Measurements from ENCODE around the gene ATG7. TPM values are rescaled to one million over a fixed set of nuclear protein-coding genes. Genes with fewer than 3 reads are reported as not detected.

ATG7 gene
- total RNA-seq, 1 experiment from 2014 or later = 50.9 TPM

GRCh38 chr3:11260460-11260859 lies 11.7 kb upstream of the ATG7 start:
- DNase-seq = no peak

GRCh38 chr3:11269007-11269406 lies 3.2 kb upstream of the ATG7 start:
- Histone ChIP-seq H3K9me2 (replicated peaks; ENCODE audit: insufficient read depth, low read length) (no peaks in the 10 kb centered on the region), H4K20me1 (ENCODE audit: insufficient read depth, low read depth, low read length) (no peaks in the 10 kb centered on the region), H3K27me3 (ENCODE audit: low read length) (no peaks in the 10 kb centered on the region), H3K79me2 (ENCODE audit: low read length) (peaks cover 18% of the 10 kb centered on the region), H3K4me1 (ENCODE audit: low read length) (peaks cover 16% of the 10 kb centered on the region), H3K27ac (ENCODE audit: low read length) (no peak overlapping the region), H2AFZ (ENCODE audit: low read length) (no peak overlapping the region), H3K9me3 (ENCODE audit: low read length) (no peaks in the 10 kb centered on the region), H3K4me2 (ENCODE audit: low read depth, low read length, poor library complexity, severe bottlenecking) (no peak overlapping the region), H3K9ac (ENCODE audit: low read length) (no peak overlapping the region), H3K36me3 (ENCODE audit: insufficient read depth, low read length) (no peaks in the 10 kb centered on the region), H3K4me3 (ENCODE audit: low read length) (no peak overlapping the region)
- DNase-seq = no peak

More at GRCh38 chr3:11260460-11260859, 11.7 kb upstream of the ATG7 start:
- Histone ChIP-seq H3K36me3 (ENCODE audit: insufficient read depth, low read length) (no peaks in the 10 kb centered on the region; the same call in 1 of the 2 replicates), H4K20me1 (ENCODE audit: insufficient read depth, low read depth, low read length) (no peaks in the 10 kb centered on the region), H3K4me3 (ENCODE audit: low read length) (no peak overlapping the region), H3K27me3 (ENCODE audit: low read length) (no peaks in the 10 kb centered on the region), H3K4me1 (ENCODE audit: low read length) (no peaks in the 10 kb centered on the region), H3K9me3 (ENCODE audit: low read length) (no peaks in the 10 kb centered on the region), H3K4me2 (ENCODE audit: low read depth, low read length, poor library complexity, severe bottlenecking) (no peak overlapping the region), H2AFZ (ENCODE audit: low read length) (no peak overlapping the region), H3K9ac (ENCODE audit: low read length) (no peak overlapping the region), H3K79me2 (ENCODE audit: low read length) (no peaks in the 10 kb centered on the region), H3K27ac (ENCODE audit: low read length) (no peak overlapping the region), H3K9me2 (replicated peaks; ENCODE audit: insufficient read depth, low read length) (no peaks in the 10 kb centered on the region)

- no peaks in the 10 kb centered on the region for H4K20me1 ChIP-seq (ENCODE audit: insufficient read depth, low read depth, low read length)
Measured at GRCh38 chr3:11272906-11273574, 843 bp downstream of the ATG7 start.

GRCh38 chr3:11273891-11274291 lies 1.7 kb downstream of the ATG7 start:
- no peak overlapping the region for H3K27ac ChIP-seq (ENCODE audit: low read length)

More at GRCh38 chr3:11272906-11273574, 843 bp downstream of the ATG7 start:
- Histone ChIP-seq H3K4me1 (ENCODE audit: low read length) (peaks cover 19% of the 10 kb centered on the region), H3K9me2 (replicated peaks; ENCODE audit: insufficient read depth, low read length) (no peaks in the 10 kb centered on the region), H3K27me3 (ENCODE audit: low read length) (no peaks in the 10 kb centered on the region), H2AFZ (ENCODE audit: low read length) (no peak overlapping the region), H3K9ac (ENCODE audit: low read length) (peak overlapping the region; percentile 95), H3K4me2 (ENCODE audit: low read depth, low read length, poor library complexity, severe bottlenecking) (peak overlapping the region; percentile 94), H3K4me3 (ENCODE audit: low read length) (peak overlapping the region; percentile 95), H3K27ac (ENCODE audit: low read length) (peak overlapping the region; percentile 50), H3K9me3 (ENCODE audit: low read length) (no peaks in the 10 kb centered on the region), H3K36me3 (ENCODE audit: insufficient read depth, low read length) (peaks cover 3% of the 10 kb centered on the region; the same call in 1 of the 2 replicates), H3K79me2 (ENCODE audit: low read length) (peaks cover 49% of the 10 kb centered on the region)
- peak; percentile 57 for DNase-seq

GRCh38 chr3:11274566-11275142 lies 2.5 kb downstream of the ATG7 start:
- Histone ChIP-seq H3K27me3 (ENCODE audit: low read length) (no peaks in the 10 kb centered on the region), H3K36me3 (ENCODE audit: insufficient read depth, low read length) (peaks cover 3% of the 10 kb centered on the region; the same call in 1 of the 2 replicates), H3K4me2 (ENCODE audit: low read depth, low read length, poor library complexity, severe bottlenecking) (no peak overlapping the region), H3K27ac (ENCODE audit: low read length) (no peak overlapping the region), H3K4me1 (ENCODE audit: low read length) (peaks cover 19% of the 10 kb centered on the region), H3K9ac (ENCODE audit: low read length) (no peak overlapping the region), H3K79me2 (ENCODE audit: low read length) (peaks cover 62% of the 10 kb centered on the region), H3K9me2 (replicated peaks; ENCODE audit: insufficient read depth, low read length) (no peaks in the 10 kb centered on the region), H4K20me1 (ENCODE audit: insufficient read depth, low read depth, low read length) (no peaks in the 10 kb centered on the region), H3K9me3 (ENCODE audit: low read length) (no peaks in the 10 kb centered on the region), H3K4me3 (ENCODE audit: low read length) (no peak overlapping the region), H2AFZ (ENCODE audit: low read length) (no peak overlapping the region)
- no peak for DNase-seq

More at GRCh38 chr3:11273891-11274291, 1.7 kb downstream of the ATG7 start:
- no peak for DNase-seq
- Histone ChIP-seq H3K36me3 (ENCODE audit: insufficient read depth, low read length) (peaks cover 3% of the 10 kb centered on the region; the same call in 1 of the 2 replicates), H4K20me1 (ENCODE audit: insufficient read depth, low read depth, low read length) (no peaks in the 10 kb centered on the region), H3K9me3 (ENCODE audit: low read length) (no peaks in the 10 kb centered on the region), H3K4me1 (ENCODE audit: low read length) (peaks cover 19% of the 10 kb centered on the region), H3K79me2 (ENCODE audit: low read length) (peaks cover 56% of the 10 kb centered on the region), H3K4me3 (ENCODE audit: low read length) (peak overlapping the region; percentile 95), H3K27me3 (ENCODE audit: low read length) (no peaks in the 10 kb centered on the region), H2AFZ (ENCODE audit: low read length) (no peak overlapping the region), H3K9me2 (replicated peaks; ENCODE audit: insufficient read depth, low read length) (no peaks in the 10 kb centered on the region), H3K4me2 (ENCODE audit: low read depth, low read length, poor library complexity, severe bottlenecking) (peak overlapping the region; percentile 94), H3K9ac (ENCODE audit: low read length) (peak overlapping the region; percentile 95; the same call in 1 of the 2 replicates)

GRCh38 chr3:11275926-11276325 lies 3.7 kb downstream of the ATG7 start:
- no peaks in the 10 kb centered on the region for H3K9me2 ChIP-seq (replicated peaks; ENCODE audit: insufficient read depth, low read length)
- peaks cover 9% of the 10 kb centered on the region; the same call in 1 of the 2 replicates for H3K36me3 ChIP-seq (ENCODE audit: insufficient read depth, low read length)
- no peak overlapping the region for H3K4me2 ChIP-seq (ENCODE audit: low read depth, low read length, poor library complexity, severe bottlenecking)
- no peak for DNase-seq
- peaks cover 75% of the 10 kb centered on the region for H3K79me2 ChIP-seq (ENCODE audit: low read length)
- H3K9ac ChIP-seq (ENCODE audit: low read length) = no peak overlapping the region
- H3K27me3 ChIP-seq (ENCODE audit: low read length) = no peaks in the 10 kb centered on the region
- H3K27ac ChIP-seq (ENCODE audit: low read length) = no peak overlapping the region
- H3K9me3 ChIP-seq (ENCODE audit: low read length) = no peaks in the 10 kb centered on the region
- H2AFZ ChIP-seq (ENCODE audit: low read length) = no peak overlapping the region
- H3K4me3 ChIP-seq (ENCODE audit: low read length) = no peak overlapping the region
- no peaks in the 10 kb centered on the region for H4K20me1 ChIP-seq (ENCODE audit: insufficient read depth, low read depth, low read length)
- H3K4me1 ChIP-seq (ENCODE audit: low read length) = peaks cover 19% of the 10 kb centered on the region

- no peaks in the 10 kb centered on the region for H3K27me3 ChIP-seq (ENCODE audit: low read length)
- no peak overlapping the region for H3K27ac ChIP-seq (ENCODE audit: low read length)
- H3K9ac ChIP-seq (ENCODE audit: low read length) = no peak overlapping the region
- H3K4me2 ChIP-seq (ENCODE audit: low read depth, low read length, poor library complexity, severe bottlenecking) = no peak overlapping the region
- H2AFZ ChIP-seq (ENCODE audit: low read length) = no peak overlapping the region
- H3K9me3 ChIP-seq (ENCODE audit: low read length) = no peaks in the 10 kb centered on the region
- no peaks in the 10 kb centered on the region for H4K20me1 ChIP-seq (ENCODE audit: insufficient read depth, low read depth, low read length)
- H3K36me3 ChIP-seq (ENCODE audit: insufficient read depth, low read length) = peaks cover 9% of the 10 kb centered on the region; the same call in 1 of the 2 replicates
- no peaks in the 10 kb centered on the region for H3K9me2 ChIP-seq (replicated peaks; ENCODE audit: insufficient read depth, low read length)
- no peak for DNase-seq
- H3K4me3 ChIP-seq (ENCODE audit: low read length) = no peak overlapping the region
- H3K4me1 ChIP-seq (ENCODE audit: low read length) = peaks cover 14% of the 10 kb centered on the region
- peaks cover 78% of the 10 kb centered on the region for H3K79me2 ChIP-seq (ENCODE audit: low read length)
Measured at GRCh38 chr3:11276901-11277300, 4.7 kb downstream of the ATG7 start.

- H3K9ac ChIP-seq (ENCODE audit: low read length) = no peak overlapping the region
- no peak overlapping the region for H3K4me2 ChIP-seq (ENCODE audit: low read depth, low read length, poor library complexity, severe bottlenecking)
- peaks cover 5% of the 10 kb centered on the region; the same call in 1 of the 2 replicates for H3K36me3 ChIP-seq (ENCODE audit: insufficient read depth, low read length)
- no peaks in the 10 kb centered on the region for H3K9me3 ChIP-seq (ENCODE audit: low read length)
- no peaks in the 10 kb centered on the region for H4K20me1 ChIP-seq (ENCODE audit: insufficient read depth, low read depth, low read length)
- H3K27ac ChIP-seq (ENCODE audit: low read length) = no peak overlapping the region
- H3K27me3 ChIP-seq (ENCODE audit: low read length) = no peaks in the 10 kb centered on the region
- peaks cover 66% of the 10 kb centered on the region for H3K79me2 ChIP-seq (ENCODE audit: low read length)
- no peaks in the 10 kb centered on the region for H3K9me2 ChIP-seq (replicated peaks; ENCODE audit: insufficient read depth, low read length)
- peaks cover 7% of the 10 kb centered on the region for H3K4me1 ChIP-seq (ENCODE audit: low read length)
- no peak for DNase-seq
- H3K4me3 ChIP-seq (ENCODE audit: low read length) = no peak overlapping the region
- H2AFZ ChIP-seq (ENCODE audit: low read length) = no peak overlapping the region
Measured at GRCh38 chr3:11282250-11283138, 10.3 kb downstream of the ATG7 start.
